Esophagus squamous epithelium (tissue), 5 donors: Measurements from ENCODE around the gene ACOT8. TPM values are rescaled to one million over a fixed set of nuclear protein-coding genes. Genes with fewer than 3 reads are reported as not detected.

Experiments used
- DNase-seq: peaks from one replicate; lab custom pipeline; 2025; lab: John Stamatoyannopoulos, UW
- H3K27ac ChIP-seq, 4 donors: fragments of 200-600 bp; sonication (generic); one replicate each; pipeline ENCODE4 v1.5.1; 2016 to 2019; ENCODE audit warnings: mild to moderate bottlenecking in 1 of 4
- H3K27me3 ChIP-seq, 4 donors: fragments of 200-600 bp; sonication (generic); 1 replicate in 3 of 4; 2 replicates in 1 of 4; pipeline versions ENCODE4 v1.5.1 to v1.6.0; 2017 to 2021; ENCODE audit warnings: antibody characterized with exemption in 1 of 4
- H3K36me3 ChIP-seq, 3 donors: fragments of 200-600 bp; sonication (generic); one replicate each; pipeline ENCODE4 v1.5.1; 2016 to 2019
- H3K4me1 ChIP-seq, 3 donors: fragments of 200-600 bp; sonication (generic); one replicate each; pipeline ENCODE4 v1.5.1; 2017 to 2019
- H3K4me3 ChIP-seq, 4 donors: fragments of 200-600 bp; sonication (generic); 1 replicate in 3 of 4; 2 replicates in 1 of 4; pipeline ENCODE4 v1.5.1; 2016 to 2019; ENCODE audit warnings: mild to moderate bottlenecking in 2 of 4, moderate library complexity in 1 of 4
- H3K9me3 ChIP-seq, 3 donors: fragments of 200-600 bp; sonication (generic); one replicate each; pipeline ENCODE4 v1.5.1; 2016 to 2019
- POLR2A ChIP-seq, 4 donors: fragments of 450-650 bp; IDR thresholded peaks; one replicate each; pipeline ENCODE4 v1.6.1; 2017; ENCODE audit warnings: antibody characterized with exemption in 4 of 4, mild to moderate bottlenecking in 4 of 4, moderate library complexity in 3 of 4
- WGBS, 2 donors: methylation state at CpG; one replicate each; pipeline ENCODE4 v1.1.5; 2018; 5-methylcytosine and 5-hydroxymethylcytosine counted together
- intact Hi-C: fragments of 100-400 bp; cut with DNase I; formaldehyde crosslinking; loops from one replicate; pipeline ENCODE4 v1.15.0; 2022
- total RNA-seq, 4 donors: library from RNA; depleted of rRNA; stranded (reverse); fragments of >200 nt; gene quantifications; one replicate each; pipeline ENCODE4 v1.1.0, GENCODE V29; 2016
- TF ChIP-seq, protein P1 (sequence below), 6 experiments: fragments of 450-650 bp in 4 of 6; fragments of 200-600 bp in 2 of 6; sonication (generic) in 2 of 6; IDR thresholded peaks; one replicate each; pipeline ENCODE4 v1.5.1; 2016 to 2019; ENCODE audit warnings: antibody characterized with exemption in 6 of 6, mild to moderate bottlenecking in 4 of 6, moderate library complexity in 4 of 6
- donor health status: DM: yes; HTN: yes; CAD: no.

Gene ACOT8
- total RNA-seq, 4 donors from 2014 or later, result 27.7 to 35.0 (median 31.1) TPM

- H3K27ac ChIP-seq, result peak overlapping the region in 1 of 4 donors; percentile 5
These were observed 16.4 kb downstream of the ACOT8 start for GRCh38 chr20:45840700-45841198.

DNA sequence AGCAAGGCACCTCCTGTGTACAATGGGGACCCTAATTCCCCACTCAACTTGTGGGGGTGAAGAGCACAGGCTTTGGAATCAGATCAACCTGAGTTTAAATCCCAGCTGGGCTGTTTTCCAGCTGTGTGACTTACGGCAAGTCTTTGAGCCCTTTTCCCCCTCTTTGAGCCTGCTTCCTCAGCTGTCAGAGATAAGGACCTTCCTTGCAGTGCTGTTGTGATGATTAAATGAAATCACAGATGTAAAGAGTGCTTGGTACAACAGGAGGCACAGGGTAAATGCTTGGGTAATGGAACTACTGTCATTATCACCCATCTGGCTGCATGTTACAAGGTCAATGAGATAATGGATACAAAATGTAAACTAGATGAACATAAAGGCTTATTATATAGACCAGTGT, 20.4 kb downstream of the ACOT8 start:
- Histone ChIP-seq H3K27me3 (no peaks in the 10 kb centered on the region), H3K27ac (peak overlapping the region in 3 of 4 donors; percentile 14 to 88 (median 58)), H3K4me1 (peaks cover 30 to 67% (median 33%) of the 10 kb centered on the region in 3 donors), H3K36me3 (peaks cover 7 to 51% (median 9%) of the 10 kb centered on the region in 3 donors), H3K4me3 (peak overlapping the region in 1 of 4 donors; percentile 30), H3K9me3 (no peaks in the 10 kb centered on the region)
- no peak for DNase-seq
- WGBS, 2 donors, result 0 to 86% methylated on average over 1 of the region's 1 CpG
- intact Hi-C loops, result no loop called here
- no peak for TF ChIP-seq POLR2A (IDR thresholded peaks at IDR 0.05)
- TF ChIP-seq, protein P1, sequence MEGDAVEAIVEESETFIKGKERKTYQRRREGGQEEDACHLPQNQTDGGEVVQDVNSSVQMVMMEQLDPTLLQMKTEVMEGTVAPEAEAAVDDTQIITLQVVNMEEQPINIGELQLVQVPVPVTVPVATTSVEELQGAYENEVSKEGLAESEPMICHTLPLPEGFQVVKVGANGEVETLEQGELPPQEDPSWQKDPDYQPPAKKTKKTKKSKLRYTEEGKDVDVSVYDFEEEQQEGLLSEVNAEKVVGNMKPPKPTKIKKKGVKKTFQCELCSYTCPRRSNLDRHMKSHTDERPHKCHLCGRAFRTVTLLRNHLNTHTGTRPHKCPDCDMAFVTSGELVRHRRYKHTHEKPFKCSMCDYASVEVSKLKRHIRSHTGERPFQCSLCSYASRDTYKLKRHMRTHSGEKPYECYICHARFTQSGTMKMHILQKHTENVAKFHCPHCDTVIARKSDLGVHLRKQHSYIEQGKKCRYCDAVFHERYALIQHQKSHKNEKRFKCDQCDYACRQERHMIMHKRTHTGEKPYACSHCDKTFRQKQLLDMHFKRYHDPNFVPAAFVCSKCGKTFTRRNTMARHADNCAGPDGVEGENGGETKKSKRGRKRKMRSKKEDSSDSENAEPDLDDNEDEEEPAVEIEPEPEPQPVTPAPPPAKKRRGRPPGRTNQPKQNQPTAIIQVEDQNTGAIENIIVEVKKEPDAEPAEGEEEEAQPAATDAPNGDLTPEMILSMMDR (IDR thresholded peaks at IDR 0.05), result no peak

More at GRCh38 chr20:45840700-45841198, 16.4 kb downstream of the ACOT8 start:
- Histone ChIP-seq H3K4me3 (no peak overlapping the region), H3K9me3 (no peaks in the 10 kb centered on the region), H3K36me3 (peaks cover 22 to 90% (median 23%) of the 10 kb centered on the region in 3 donors), H3K4me1 (peaks cover 3 to 55% (median 9%) of the 10 kb centered on the region in 3 donors), H3K27me3 (no peaks in the 10 kb centered on the region)
- 87 to 93% methylated on average over 11 to 14 of the region's 25 CpGs for WGBS, 2 donors
- intact Hi-C loops, result no loop called here
- TF ChIP-seq, protein P1 (IDR thresholded peaks at IDR 0.05), result no peak
- no peak for TF ChIP-seq POLR2A (IDR thresholded peaks at IDR 0.05)
- no peak for DNase-seq

- H3K36me3 ChIP-seq, result peaks cover 4 to 41% (median 8%) of the 10 kb centered on the region in 3 donors
- WGBS, 2 donors, result 40 to 43% methylated on average over 2 to 3 of the region's 5 CpGs
- H3K4me1 ChIP-seq, result peaks cover 30 to 58% (median 33%) of the 10 kb centered on the region in 3 donors
- peak overlapping the region; percentile 88 to 95 (median 91) for H3K27ac ChIP-seq
- no peaks in the 10 kb centered on the region for H3K9me3 ChIP-seq
- no peak for DNase-seq
- no peak for TF ChIP-seq POLR2A (IDR thresholded peaks at IDR 0.05)
- TF ChIP-seq, protein P1 (IDR thresholded peaks at IDR 0.05), result no peak
- H3K27me3 ChIP-seq, result no peaks in the 10 kb centered on the region
- intact Hi-C loops, result no loop called here
- peak overlapping the region in 3 of 4 donors; percentile 58 to 85 (median 71) for H3K4me3 ChIP-seq
These were observed 21.4 kb downstream of the ACOT8 start for GRCh38 chr20:45835825-45836224.

GRCh38 chr20:45835329-45835765, 21.8 kb downstream of the ACOT8 start:
- Histone ChIP-seq H3K27ac (peak overlapping the region; percentile 88 to 95 (median 91)), H3K9me3 (no peaks in the 10 kb centered on the region), H3K4me1 (peaks cover 30 to 55% (median 33%) of the 10 kb centered on the region in 3 donors), H3K36me3 (peaks cover 0 to 36% (median 3%) of the 10 kb centered on the region in 3 donors), H3K4me3 (peak overlapping the region in 3 of 4 donors; percentile 58 to 85 (median 71)), H3K27me3 (no peaks in the 10 kb centered on the region)
- intact Hi-C loops, result no loop called here
- no peak for DNase-seq
- WGBS, 2 donors, result 58 to 74% methylated on average over 3 of the region's 3 CpGs
- TF ChIP-seq, protein P1 (IDR thresholded peaks at IDR 0.05), result peak in 2 of 6 experiments; percentile 15 to 21
- TF ChIP-seq POLR2A (IDR thresholded peaks at IDR 0.05), result no peak

- no peak for TF ChIP-seq POLR2A (IDR thresholded peaks at IDR 0.05)
- TF ChIP-seq, protein P1 (IDR thresholded peaks at IDR 0.05), result no peak
These were observed 22.4 kb downstream of the ACOT8 start for GRCh38 chr20:45834797-45835161.

More at GRCh38 chr20:45834797-45835161, 22.4 kb downstream of the ACOT8 start:
- Histone ChIP-seq H3K4me1 (peaks cover 30 to 55% (median 33%) of the 10 kb centered on the region in 3 donors), H3K4me3 (peak overlapping the region; percentile 58 to 85 (median 78)), H3K9me3 (no peaks in the 10 kb centered on the region), H3K27me3 (no peaks in the 10 kb centered on the region), H3K27ac (peak overlapping the region; percentile 88 to 95 (median 91)), H3K36me3 (peaks cover 0 to 31% (median 0%) of the 10 kb centered on the region in 3 donors)
- WGBS, 2 donors, result 70 to 85% methylated on average over 2 to 10 of the region's 14 CpGs
- intact Hi-C loops, result no loop called here
- no peak for DNase-seq
